IPS DF 19.7 (cell line): ENCODE data around the gene TNIP1.

Experiments
- DNase-seq: peaks from one replicate; pipeline ENCODE4 v3.0.0-alpha.2; 2013; ENCODE audit warnings: low read depth, low spot score

TNIP1 gene

GRCh38 chr5:151002681-151003502, 77.9 kb downstream of the TNIP1 start:
- no peak for DNase-seq

- DNase-seq: no peak
Observed at GRCh38 chr5:151002250-151002649, 78.6 kb downstream of the TNIP1 start.

- no peak for DNase-seq
Observed at GRCh38 chr5:151001436-151001835, 79.4 kb downstream of the TNIP1 start.

DNA sequence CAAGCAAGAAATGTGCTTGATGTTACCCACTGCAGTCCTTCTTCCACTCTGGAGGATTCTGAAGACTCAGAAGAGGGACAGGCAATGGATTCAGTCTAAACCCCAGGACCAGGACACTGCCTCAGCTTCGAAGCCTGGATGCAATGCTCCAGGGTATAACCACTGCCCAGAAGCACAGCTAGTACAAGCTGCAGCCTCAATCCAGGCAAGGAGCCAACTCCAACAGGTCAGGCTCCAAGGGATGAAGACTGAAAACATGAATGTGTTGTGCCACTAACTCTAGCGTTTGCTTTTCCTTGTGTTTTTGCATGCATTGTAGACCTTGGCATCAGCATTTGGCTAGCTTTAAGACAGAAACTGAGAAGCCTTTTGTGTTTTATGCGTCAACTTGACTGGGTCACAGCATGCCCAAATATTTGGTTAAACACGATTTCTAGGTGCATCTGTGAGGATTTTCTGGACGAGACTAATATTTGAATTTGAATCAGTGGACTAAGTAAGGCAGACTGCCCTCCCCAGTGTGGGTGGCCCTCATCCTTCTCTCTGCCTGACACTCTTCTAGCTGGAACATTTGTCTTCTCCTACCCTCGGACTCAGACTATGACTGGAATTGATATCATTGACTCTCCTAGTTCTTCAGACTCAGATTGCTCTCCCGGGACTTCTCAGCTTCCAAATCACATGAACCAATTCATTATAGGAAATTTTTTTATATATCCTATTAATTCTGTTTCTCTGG, 81.0 kb downstream of the TNIP1 start:
- no peak for DNase-seq

GRCh38 chr5:150993826-150994412, 86.9 kb downstream of the TNIP1 start:
- DNase-seq: no peak

DNA sequence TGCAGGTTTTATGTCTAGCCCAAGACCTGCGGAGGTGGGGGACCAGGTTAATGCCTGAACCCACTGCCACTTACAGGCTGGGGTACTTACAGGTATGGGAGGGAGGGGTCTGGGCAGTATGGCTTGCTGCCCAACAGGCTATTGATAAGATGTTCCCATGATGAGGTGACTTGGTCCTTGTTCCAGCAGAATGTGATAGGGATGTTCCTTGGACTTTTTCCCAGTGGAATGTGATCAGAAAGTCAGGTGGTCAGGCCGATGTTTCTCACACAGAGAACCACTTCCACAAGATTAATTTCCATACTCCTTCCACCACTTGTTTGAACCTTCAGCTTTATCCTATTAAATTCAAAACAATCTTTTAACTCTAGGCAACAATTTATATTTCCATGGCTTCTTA, 87.4 kb downstream of the TNIP1 start:
- DNase-seq: no peak

DNA sequence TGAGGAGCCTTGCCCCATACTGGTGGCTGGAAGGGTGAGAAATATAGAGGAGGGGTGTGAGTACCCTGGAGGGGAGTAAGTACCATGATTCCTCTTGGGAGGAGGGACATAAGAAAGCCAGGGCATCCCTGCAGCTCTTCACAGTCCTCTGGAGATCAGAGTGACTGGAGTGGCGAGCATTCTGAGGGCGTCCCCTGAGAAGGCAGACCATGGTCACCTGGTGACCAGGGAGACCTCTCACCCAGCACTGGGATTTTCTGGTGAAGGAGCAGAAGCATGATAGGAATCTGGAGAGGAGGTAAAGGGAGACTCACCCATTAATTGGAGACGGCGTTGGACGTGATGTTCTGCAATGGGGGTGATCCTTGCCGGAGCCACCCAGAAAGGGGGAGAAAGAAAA, 88.1 kb downstream of the TNIP1 start:
- no peak for DNase-seq

DNA sequence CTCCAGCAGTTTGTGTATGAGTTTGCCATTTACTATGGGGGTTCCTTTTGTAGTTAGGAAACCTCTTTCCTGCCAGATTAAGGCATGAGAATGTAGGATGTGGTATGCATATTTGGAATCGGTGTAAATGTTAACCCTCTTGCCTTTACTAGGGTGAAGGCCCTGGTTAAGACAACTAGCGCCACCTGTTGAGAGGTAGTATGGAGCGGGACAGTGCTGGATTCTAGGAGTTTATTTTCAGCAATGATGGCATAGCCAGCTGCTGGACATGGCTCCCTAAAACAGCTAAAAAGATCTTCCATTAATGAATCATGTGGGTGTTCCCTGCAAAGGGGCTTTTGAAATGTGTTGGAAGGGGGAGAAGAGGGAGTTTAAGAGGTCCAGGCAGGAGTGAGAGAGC, 91.1 kb downstream of the TNIP1 start:
- peak; percentile 38 for DNase-seq

GRCh38 chr5:150987746-150988145, 93.1 kb downstream of the TNIP1 start:
- no peak for DNase-seq
